Measurements from ENCODE around the gene NDUFC1.
"Not testable (repeated sequence)": the region's sequence is repeated elsewhere in the genome, so short reads cannot be mapped to it uniquely, and the experiment has no call there.

DNA sequence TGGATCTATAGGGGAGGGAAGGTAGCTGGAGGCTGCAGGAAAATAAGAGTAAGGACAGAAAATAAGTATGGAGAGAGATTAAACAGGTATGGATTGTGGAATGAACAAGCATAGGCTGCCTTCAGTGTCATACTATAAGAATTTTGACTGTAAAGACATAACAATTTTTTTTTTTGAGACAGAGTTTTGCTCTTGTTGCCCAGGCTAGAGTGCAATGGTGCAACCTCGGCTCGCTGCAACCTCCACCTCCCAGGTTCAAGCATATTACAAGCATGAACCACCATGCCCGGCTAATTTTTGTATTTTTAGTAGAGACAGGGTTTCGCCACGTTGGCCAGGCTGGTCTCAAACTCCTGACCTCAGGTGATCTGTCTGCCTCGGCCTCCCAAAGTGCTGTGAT, 46.7 kb downstream of the NDUFC1 start:
- TF ChIP-seq, protein P1, sequence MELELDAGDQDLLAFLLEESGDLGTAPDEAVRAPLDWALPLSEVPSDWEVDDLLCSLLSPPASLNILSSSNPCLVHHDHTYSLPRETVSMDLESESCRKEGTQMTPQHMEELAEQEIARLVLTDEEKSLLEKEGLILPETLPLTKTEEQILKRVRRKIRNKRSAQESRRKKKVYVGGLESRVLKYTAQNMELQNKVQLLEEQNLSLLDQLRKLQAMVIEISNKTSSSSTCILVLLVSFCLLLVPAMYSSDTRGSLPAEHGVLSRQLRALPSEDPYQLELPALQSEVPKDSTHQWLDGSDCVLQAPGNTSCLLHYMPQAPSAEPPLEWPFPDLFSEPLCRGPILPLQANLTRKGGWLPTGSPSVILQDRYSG (tag; conservative IDR thresholded peaks at IDR 0.05; ENCODE audit: low read depth), result not testable (repeated sequence)
- not testable (repeated sequence) for TF ChIP-seq FOXM1 (IDR thresholded peaks at IDR 0.05; ENCODE audit: low read depth); FOXM1 (CRISPR knock-in tag; IDR thresholded peaks at IDR 0.05; ENCODE audit: low read depth); NR3C1 (CRISPR knock-in tag; IDR thresholded peaks at IDR 0.05); ZC3H11A (IDR thresholded peaks at IDR 0.05; ENCODE audit: low read depth, low read length); SP1 (CRISPR knock-in tag; IDR thresholded peaks at IDR 0.05); MAFF (IDR thresholded peaks at IDR 0.05; ENCODE audit: low read length)

All from K562 (cell line).